NT2/D1 (cell line): ENCODE results near the gene SCN9A.

ENCODE experiments used
- DNase-seq: peaks from one replicate; pipeline ENCODE4 v3.0.0-alpha.2; 2011; ENCODE audit warnings: low read depth, low spot score
- H3K27me3 ChIP-seq: 2 replicates; pipeline ENCODE4 v1.6.0; 2011; ENCODE audit warnings: mild to moderate bottlenecking; ENCODE audit not compliant: insufficient read length, insufficient read depth
- H3K36me3 ChIP-seq: 2 replicates; pipeline ENCODE4 v1.6.1; 2011; ENCODE audit warnings: mild to moderate bottlenecking, low read length, mixed read lengths; ENCODE audit not compliant: insufficient read depth, insufficient read length
- H3K4me1 ChIP-seq: 2 replicates; pipeline ENCODE4 v1.5.1; 2011; ENCODE audit not compliant: insufficient read depth, insufficient read length
- H3K4me3 ChIP-seq: 2 replicates; pipeline ENCODE4 v1.5.1; 2011; ENCODE audit warnings: low read depth; ENCODE audit not compliant: insufficient read length
- H3K9ac ChIP-seq: 2 replicates; pipeline ENCODE4 v1.6.0; 2011; ENCODE audit warnings: low read depth; ENCODE audit not compliant: insufficient read length
- H3K9me3 ChIP-seq: 2 replicates; pipeline ENCODE4 v1.5.1; 2011; ENCODE audit warnings: mild to moderate bottlenecking, low read length; ENCODE audit not compliant: insufficient read depth
- SUZ12 ChIP-seq: IDR thresholded peaks from 2 replicates; pipeline ENCODE4 v1.6.1; 2011; ENCODE audit not compliant: insufficient read length, insufficient read depth; ENCODE audit errors: extremely low read depth
- YY1 ChIP-seq: IDR thresholded peaks from 2 replicates; pipeline ENCODE4 v1.6.1; 2011; ENCODE audit not compliant: insufficient read length, insufficient read depth
- ZNF274 ChIP-seq: IDR thresholded peaks from 2 replicates; pipeline ENCODE4 v1.6.1; 2011; ENCODE audit warnings: mild to moderate bottlenecking, low read depth, low read length

Gene SCN9A

GRCh38 chr2:166155589-166155988 lies 220.2 kb downstream of the SCN9A start:
- no peaks in the 10 kb centered on the region for H3K27me3 ChIP-seq
- no peaks in the 10 kb centered on the region for H3K36me3 ChIP-seq
- no peak overlapping the region for H3K9ac ChIP-seq
- no peak overlapping the region for H3K4me3 ChIP-seq
- no peak for TF ChIP-seq SUZ12
- TF ChIP-seq YY1, result no peak
- no peak for TF ChIP-seq ZNF274
- H3K4me1 ChIP-seq, result no peaks in the 10 kb centered on the region
- DNase-seq, result no peak
- H3K9me3 ChIP-seq, result no peaks in the 10 kb centered on the region

- TF ChIP-seq SUZ12, result no peak
- no peak for TF ChIP-seq ZNF274
- no peak for TF ChIP-seq YY1
- Histone ChIP-seq H3K4me1 (no peaks in the 10 kb centered on the region), H3K36me3 (no peaks in the 10 kb centered on the region), H3K9me3 (no peaks in the 10 kb centered on the region), H3K9ac (no peak overlapping the region), H3K27me3 (no peaks in the 10 kb centered on the region), H3K4me3 (no peak overlapping the region)
- DNase-seq, result no peak
Measured at GRCh38 chr2:166154685-166155338, 220.9 kb downstream of the SCN9A start.

- no peaks in the 10 kb centered on the region for H3K4me1 ChIP-seq
- DNase-seq, result no peak
- no peaks in the 10 kb centered on the region for H3K36me3 ChIP-seq
- no peak for TF ChIP-seq ZNF274
- no peak for TF ChIP-seq YY1
- TF ChIP-seq SUZ12, result no peak
- H3K9ac ChIP-seq, result no peak overlapping the region
- no peaks in the 10 kb centered on the region for H3K9me3 ChIP-seq
- no peaks in the 10 kb centered on the region for H3K27me3 ChIP-seq
- H3K4me3 ChIP-seq, result no peak overlapping the region
Measured at GRCh38 chr2:166152064-166152463, 223.7 kb downstream of the SCN9A start.

GRCh38 chr2:166148500-166149400 lies 227.0 kb downstream of the SCN9A start:
- no peaks in the 10 kb centered on the region for H3K27me3 ChIP-seq
- peak; percentile 27 for DNase-seq
- H3K4me3 ChIP-seq, result no peak overlapping the region
- no peaks in the 10 kb centered on the region for H3K9me3 ChIP-seq
- no peak overlapping the region for H3K9ac ChIP-seq
- H3K36me3 ChIP-seq, result no peaks in the 10 kb centered on the region
- TF ChIP-seq ZNF274 (no peak), SUZ12 (no peak), YY1 (no peak)
- H3K4me1 ChIP-seq, result no peaks in the 10 kb centered on the region

GRCh38 chr2:166147883-166148282 lies 227.9 kb downstream of the SCN9A start:
- Histone ChIP-seq H3K9ac (no peak overlapping the region), H3K27me3 (no peaks in the 10 kb centered on the region), H3K9me3 (no peaks in the 10 kb centered on the region), H3K36me3 (no peaks in the 10 kb centered on the region), H3K4me1 (no peaks in the 10 kb centered on the region), H3K4me3 (no peak overlapping the region)
- TF ChIP-seq YY1 (no peak), ZNF274 (no peak), SUZ12 (no peak)
- DNase-seq, result no peak
